Nasal cavity respiratory epithelium epithelial cell of viscerocranial mucosa (primary cell): Measurements from ENCODE around the gene LGALS7B. TPM values are rescaled to one million over a fixed set of nuclear protein-coding genes. Genes with fewer than 3 reads are reported as not detected.

Experiments used
- total RNA-seq: library from RNA; depleted of rRNA; stranded (reverse); fragments of >200 nt; gene quantifications from 2 replicates; pipeline ENCODE4 v1.2.3, GENCODE V29; 2014

The LGALS7B gene
- total RNA-seq, result 263 and 754 TPM in 2 replicates

GRCh38 chr19:38788478-38789243 lies at the start of gene LGALS7B:
Gene LGALS7B, plus strand, starts transcription at chr19:38789200. Its CDS starts 27 bp downstream, at chr19:38789227.

GRCh38 chr19:38744298-38744681 lies 44.7 kb upstream of the LGALS7B start, which contains the start of gene CAPN12:
Gene CAPN12, minus strand, starts transcription at chr19:38744474. Its CDS starts 309 bp downstream, at chr19:38744165.

GRCh38 chr19:38773469-38774177 lies 15.4 kb upstream of the LGALS7B start, which contains the start of gene LGALS7:
Gene LGALS7, minus strand, starts transcription at chr19:38773517. Its CDS starts 25 bp downstream, at chr19:38773492.

GRCh38 chr19:38812841-38813320 lies 23.9 kb downstream of the LGALS7B start, which contains the start of gene LGALS4:
Gene LGALS4, minus strand, starts transcription at chr19:38812945. Its CDS starts 59 bp downstream, at chr19:38812886.

Other genes with a start within 250 kb of the LGALS7B start
- gene MAP4K1, start 171.2 kb upstream of the LGALS7B start, total RNA-seq, result 0.14 TPM in 1 of 2 replicates, not detected in the other
- gene EIF3K, start 170.0 kb upstream of the LGALS7B start, total RNA-seq, result 252 and 283 TPM in 2 replicates
- 136 and 631 TPM in 2 replicates for gene ACTN4, start 141.6 kb upstream of the LGALS7B start, total RNA-seq
- 2.3 and 3.1 TPM in 2 replicates for gene CAPN12, start 44.7 kb upstream of the LGALS7B start, total RNA-seq
- 12.6 and 32.1 TPM in 2 replicates for gene LGALS7, start 15.7 kb upstream of the LGALS7B start, total RNA-seq
- gene LGALS4, start 23.7 kb downstream of the LGALS7B start, total RNA-seq, result 0.14 TPM in 1 of 2 replicates, not detected in the other
- 62.2 and 94.8 TPM in 2 replicates for gene ECH1, start 42.6 kb downstream of the LGALS7B start, total RNA-seq
- gene HNRNPL, start 60.8 kb downstream of the LGALS7B start, total RNA-seq, result 160 and 186 TPM in 2 replicates
- gene RINL, start 89.1 kb downstream of the LGALS7B start, total RNA-seq, result 10.5 and 20.8 TPM in 2 replicates
- 46.8 and 52.8 TPM in 2 replicates for gene SIRT2, start 110.4 kb downstream of the LGALS7B start, total RNA-seq
- 22.9 and 34.5 TPM in 2 replicates for gene NFKBIB, start 110.8 kb downstream of the LGALS7B start, total RNA-seq
- not detected in 2 replicates for gene CCER2, start 123.0 kb downstream of the LGALS7B start, total RNA-seq
- gene SARS2, start 141.6 kb downstream of the LGALS7B start, total RNA-seq, result 9.6 and 11.0 TPM in 2 replicates
- gene MRPS12, start 141.7 kb downstream of the LGALS7B start, total RNA-seq, result 48.6 and 86.1 TPM in 2 replicates
- 12.3 and 16.2 TPM in 2 replicates for gene FBXO17, start 186.5 kb downstream of the LGALS7B start, total RNA-seq
- gene FBXO27, start 243.3 kb downstream of the LGALS7B start, total RNA-seq, result 4.6 and 7.2 TPM in 2 replicates